Measurements from ENCODE around the gene PLA2G2F.

DNA sequence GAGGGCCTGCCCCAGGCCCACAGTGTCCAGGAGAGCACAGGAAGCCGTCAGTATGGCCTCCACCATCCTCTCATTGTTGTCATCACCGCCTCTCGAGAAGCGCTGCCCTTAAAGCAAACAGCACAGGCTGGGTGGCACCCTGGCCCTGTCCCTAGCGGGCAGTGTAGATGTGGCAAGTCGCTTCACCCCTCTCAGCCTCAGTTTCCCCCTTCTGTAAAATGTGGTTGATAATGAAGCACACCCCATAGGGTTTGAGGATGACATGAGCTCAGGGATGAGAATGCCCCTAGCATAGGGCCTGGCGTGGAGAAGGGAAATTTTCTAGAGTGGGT lies 13.4 kb downstream of the PLA2G2F start:
- no peak for TF ChIP-seq POLR2A (IDR thresholded peaks at IDR 0.05)
- TF ChIP-seq, protein P1, sequence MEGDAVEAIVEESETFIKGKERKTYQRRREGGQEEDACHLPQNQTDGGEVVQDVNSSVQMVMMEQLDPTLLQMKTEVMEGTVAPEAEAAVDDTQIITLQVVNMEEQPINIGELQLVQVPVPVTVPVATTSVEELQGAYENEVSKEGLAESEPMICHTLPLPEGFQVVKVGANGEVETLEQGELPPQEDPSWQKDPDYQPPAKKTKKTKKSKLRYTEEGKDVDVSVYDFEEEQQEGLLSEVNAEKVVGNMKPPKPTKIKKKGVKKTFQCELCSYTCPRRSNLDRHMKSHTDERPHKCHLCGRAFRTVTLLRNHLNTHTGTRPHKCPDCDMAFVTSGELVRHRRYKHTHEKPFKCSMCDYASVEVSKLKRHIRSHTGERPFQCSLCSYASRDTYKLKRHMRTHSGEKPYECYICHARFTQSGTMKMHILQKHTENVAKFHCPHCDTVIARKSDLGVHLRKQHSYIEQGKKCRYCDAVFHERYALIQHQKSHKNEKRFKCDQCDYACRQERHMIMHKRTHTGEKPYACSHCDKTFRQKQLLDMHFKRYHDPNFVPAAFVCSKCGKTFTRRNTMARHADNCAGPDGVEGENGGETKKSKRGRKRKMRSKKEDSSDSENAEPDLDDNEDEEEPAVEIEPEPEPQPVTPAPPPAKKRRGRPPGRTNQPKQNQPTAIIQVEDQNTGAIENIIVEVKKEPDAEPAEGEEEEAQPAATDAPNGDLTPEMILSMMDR (IDR thresholded peaks at IDR 0.05), result no peak
